ENCODE results near the gene CCDC47.

The CCDC47 gene

GRCh38 chr17:63783522-63783921 is 10.1 kb upstream of the CCDC47 start:
- no peak for TF ChIP-seq CTCF (IDR thresholded peaks at IDR 0.05; ENCODE audit: low read depth, low read length)
- DNase-seq (ENCODE audit: extremely low read depth, low read depth): no peak

- no peak for TF ChIP-seq CTCF (IDR thresholded peaks at IDR 0.05; ENCODE audit: low read depth, low read length)
- DNase-seq (ENCODE audit: extremely low read depth, low read depth): no peak
These were observed 7.5 kb upstream of the CCDC47 start for GRCh38 chr17:63780928-63781327.

- no peak for DNase-seq (ENCODE audit: extremely low read depth, low read depth)
- no peak for TF ChIP-seq CTCF (IDR thresholded peaks at IDR 0.05; ENCODE audit: low read depth, low read length)
These were observed 7.1 kb upstream of the CCDC47 start for GRCh38 chr17:63780507-63780906.

- TF ChIP-seq CTCF (IDR thresholded peaks at IDR 0.05; ENCODE audit: low read depth, low read length): no peak
- no peak for DNase-seq (ENCODE audit: extremely low read depth, low read depth)
These were observed 2.0 kb upstream of the CCDC47 start for GRCh38 chr17:63775420-63775819.

GRCh38 chr17:63774969-63775265 is 1.5 kb upstream of the CCDC47 start:
- no peak for TF ChIP-seq CTCF (IDR thresholded peaks at IDR 0.05; ENCODE audit: low read depth, low read length)
- no peak for DNase-seq (ENCODE audit: extremely low read depth, low read depth)

- peak; percentile 3 for TF ChIP-seq CTCF (IDR thresholded peaks at IDR 0.05; ENCODE audit: low read depth, low read length)
These were observed 958 bp upstream of the CCDC47 start, which contains the start of gene DDX42 for GRCh38 chr17:63774141-63774968. Gene DDX42, plus strand, starts transcription at chr17:63774170. Its CDS starts 12,880 bp downstream, at chr17:63787050.

GRCh38 chr17:63772801-63773271 is 561 bp downstream of the CCDC47 start:
- no peak for TF ChIP-seq CTCF (IDR thresholded peaks at IDR 0.05; ENCODE audit: low read depth, low read length)
- DNase-seq (ENCODE audit: extremely low read depth, low read depth): no peak

More at GRCh38 chr17:63774141-63774968, 958 bp upstream of the CCDC47 start, which contains the start of gene DDX42:
- DNase-seq (ENCODE audit: extremely low read depth, low read depth): no peak

Data from AG09319 (cell line).